CD4-positive, alpha-beta memory T cell (primary cell): ENCODE data around the gene A3GALT2. TPM values are rescaled to one million over a fixed set of nuclear protein-coding genes. Genes with fewer than 3 reads are reported as not detected.

ENCODE experiments used
- CTCF ChIA-PET: fragments of 350-600 bp; sonication (Branson Sonifier 250); formaldehyde crosslinking; loops from one replicate; lab custom pipeline; 2021; ENCODE audit warnings: inconsistent platforms; ENCODE audit not compliant: partially characterized antibody; lab: Charles Lee
- POLR2A ChIA-PET: fragments of 350-600 bp; sonication (Branson Sonifier 250); formaldehyde crosslinking; loops from one replicate; lab custom pipeline; 2021; ENCODE audit not compliant: partially characterized antibody; lab: Charles Lee
- DNase-seq, 5 donors: peaks; one replicate each; pipeline versions ENCODE4 v3.0.0 to v3.0.0-alpha.2; 2020 to 2022; ENCODE audit warnings: mixed read lengths in 1 of 5
- H3K27ac ChIP-seq: one replicate; pipeline ENCODE4 v1.7.0; 2013; ENCODE audit warnings: low read depth, low read length
- H3K27me3 ChIP-seq: 2 replicates; pipeline ENCODE4 v1.7.0; 2013; ENCODE audit warnings: mild to moderate bottlenecking, low read length, moderate library complexity; ENCODE audit not compliant: insufficient read depth
- H3K36me3 ChIP-seq: 2 replicates; pipeline ENCODE4 v1.7.0; 2013; ENCODE audit warnings: mild to moderate bottlenecking, low read length, moderate library complexity; ENCODE audit not compliant: insufficient read depth
- H3K4me1 ChIP-seq: 2 replicates; pipeline ENCODE4 v1.7.0; 2013; ENCODE audit warnings: mild to moderate bottlenecking, low read length, moderate library complexity; ENCODE audit not compliant: insufficient read depth
- H3K4me3 ChIP-seq, 2 donors: one replicate each; pipeline ENCODE4 v1.7.0; 2013; ENCODE audit warnings: low read length in 2 of 2, mild to moderate bottlenecking in 1 of 2
- H3K9me3 ChIP-seq, 2 donors: one replicate each; pipeline ENCODE4 v1.7.0; 2013; ENCODE audit warnings: low read length in 2 of 2, control low read depth in 1 of 2; ENCODE audit not compliant: control insufficient read depth in 1 of 2
- H3K27ac Mint-ChIP-seq, 7 donors: one replicate each; pipeline ENCODE4 v1.8.0; 2020 to 2021; ENCODE audit warnings: mixed read lengths in 7 of 7, mild to moderate bottlenecking in 6 of 7, inconsistent platforms in 3 of 7, moderate library complexity in 3 of 7
- H3K27me3 Mint-ChIP-seq, 2 donors: one replicate each; pipeline ENCODE4 v1.8.0; 2020 to 2021; ENCODE audit warnings: mixed read lengths in 2 of 2
- H3K36me3 Mint-ChIP-seq, 2 donors: one replicate each; pipeline ENCODE4 v1.8.0; 2020 to 2021; ENCODE audit warnings: mixed read lengths in 2 of 2, inconsistent platforms in 1 of 2, mild to moderate bottlenecking in 1 of 2
- H3K4me1 Mint-ChIP-seq, 4 donors: one replicate each; pipeline ENCODE4 v1.8.0; 2020 to 2021; ENCODE audit warnings: mixed read lengths in 4 of 4, mild to moderate bottlenecking in 1 of 4
- H3K4me3 Mint-ChIP-seq, 8 donors: one replicate each; pipeline ENCODE4 v1.8.0; 2020 to 2021; ENCODE audit warnings: mixed read lengths in 8 of 8, mild to moderate bottlenecking in 7 of 8, moderate library complexity in 6 of 8, inconsistent platforms in 3 of 8
- H3K9me3 Mint-ChIP-seq, 8 donors: one replicate each; pipeline ENCODE4 v1.8.0; 2020 to 2021; ENCODE audit warnings: mixed read lengths in 8 of 8, mild to moderate bottlenecking in 5 of 8, inconsistent platforms in 3 of 8, moderate library complexity in 1 of 8
- intact Hi-C: fragments of 100-400 bp; cut with micrococcal nuclease; formaldehyde crosslinking; loops from one replicate; pipeline ENCODE4 v1.15.1; 2023
- polyA plus RNA-seq, 2 donors: library from polyadenylated mRNA; unstranded; fragments of 300-500 nt; fragmentation: Illumina TruSeq; gene quantifications; one replicate each; pipeline ENCODE4 v1.2.3, GENCODE V29; 2021
- total RNA-seq, 2 experiments: library from RNA; stranded (reverse); gene quantifications; one replicate each; pipeline ENCODE4 v1.2.3, GENCODE V29; 2021

A3GALT2 gene
- total and polyA plus RNA-seq, 4 experiments from 2014 or later: not detected

- H3K36me3 ChIP-seq: no peaks in the 10 kb centered on the region
- intact Hi-C loops: loop anchor here (2.0 to 5.0 kb wide), 3 partner anchors 51 to 697 kb away; partner anchors contain the start of genes RBBP4 and ZBTB8OS
- no peak for DNase-seq
- H3K27me3 ChIP-seq: no peaks in the 10 kb centered on the region
- H3K4me3 ChIP-seq: peak overlapping the region in 1 of 2 donors; percentile 66
- H3K4me1 ChIP-seq: peaks cover 47% of the 10 kb centered on the region
- ChIA-PET POLR2A (interaction anchor here (1.2 to 3.1 kb wide), 3 partner anchors 9 to 221 kb away, joined by 3 to 17 read pairs (median 12); partner anchors contain the start of gene TRIM62), CTCF (interaction anchor here (1.2 kb wide), 1 partner anchor 20 kb away, joined by 3 read pairs; no protein-coding TSS in a partner anchor)
- H3K27ac Mint-ChIP-seq: peak overlapping the region in 6 of 7 donors; percentile 77 to 98 (median 86)
- H3K27ac ChIP-seq: no peak overlapping the region
- H3K36me3 Mint-ChIP-seq: peaks cover 4 to 21% of the 10 kb centered on the region in 2 donors
- H3K9me3 ChIP-seq: no peaks in the 10 kb centered on the region
- peak overlapping the region; percentile 81 to 98 (median 95) for H3K4me3 Mint-ChIP-seq
- peaks cover 27 to 67% (median 49%) of the 10 kb centered on the region in 4 donors for H3K4me1 Mint-ChIP-seq
- H3K27me3 Mint-ChIP-seq: no peaks in the 10 kb centered on the region
- H3K9me3 Mint-ChIP-seq: no peaks in the 10 kb centered on the region
Observed at GRCh38 chr1:33348194-33348593, 27.3 kb upstream of the A3GALT2 start.

GRCh38 chr1:33347650-33347992 lies 26.7 kb upstream of the A3GALT2 start:
- Histone ChIP-seq H3K36me3 (no peaks in the 10 kb centered on the region), H3K4me1 (peaks cover 47% of the 10 kb centered on the region), H3K27me3 (no peaks in the 10 kb centered on the region), H3K4me3 (no peak overlapping the region), H3K27ac (no peak overlapping the region), H3K9me3 (no peaks in the 10 kb centered on the region)
- Mint-ChIP-seq H3K4me1 (peaks cover 29 to 70% (median 52%) of the 10 kb centered on the region in 4 donors), H3K9me3 (no peaks in the 10 kb centered on the region), H3K36me3 (peaks cover 4 to 25% of the 10 kb centered on the region in 2 donors), H3K27me3 (no peaks in the 10 kb centered on the region), H3K27ac (peak overlapping the region in 3 of 7 donors; percentile 61 to 77 (median 77)), H3K4me3 (peak overlapping the region; percentile 27 to 95 (median 70))
- intact Hi-C loops: loop anchor here (5.0 kb wide), 2 partner anchors 50 to 220 kb away; no protein-coding TSS in a partner anchor
- POLR2A ChIA-PET: interaction anchor here (1.2 to 3.1 kb wide), 2 partner anchors 8 to 220 kb away, joined by 3 to 17 read pairs; no protein-coding TSS in a partner anchor
- CTCF ChIA-PET: interaction anchor here (1.2 kb wide), 1 partner anchor 21 kb away, joined by 3 read pairs; no protein-coding TSS in a partner anchor
- no peak for DNase-seq

GRCh38 chr1:33346927-33347649 lies 26.2 kb upstream of the A3GALT2 start:
- intact Hi-C loops: loop anchor here (5.0 kb wide), 2 partner anchors 50 to 220 kb away; no protein-coding TSS in a partner anchor
- H3K27me3 Mint-ChIP-seq: no peaks in the 10 kb centered on the region
- no peak overlapping the region for H3K4me3 ChIP-seq
- H3K27ac ChIP-seq: no peak overlapping the region
- POLR2A ChIA-PET: interaction anchor here (1.2 to 3.1 kb wide), 2 partner anchors 7 to 220 kb away, joined by 3 to 17 read pairs; no protein-coding TSS in a partner anchor
- peak overlapping the region; percentile 27 to 95 (median 70) for H3K4me3 Mint-ChIP-seq
- H3K36me3 ChIP-seq: no peaks in the 10 kb centered on the region
- peaks cover 47% of the 10 kb centered on the region for H3K4me1 ChIP-seq
- DNase-seq: no peak
- peak overlapping the region; percentile 9 to 77 (median 61) for H3K27ac Mint-ChIP-seq
- H3K27me3 ChIP-seq: no peaks in the 10 kb centered on the region
- H3K4me1 Mint-ChIP-seq: peaks cover 30 to 75% (median 55%) of the 10 kb centered on the region in 4 donors
- no peaks in the 10 kb centered on the region for H3K9me3 Mint-ChIP-seq
- H3K9me3 ChIP-seq: no peaks in the 10 kb centered on the region
- CTCF ChIA-PET: no interaction called here
- peaks cover 4 to 25% of the 10 kb centered on the region in 2 donors for H3K36me3 Mint-ChIP-seq

GRCh38 chr1:33346533-33346926 lies 25.6 kb upstream of the A3GALT2 start:
- H3K27me3 Mint-ChIP-seq: no peaks in the 10 kb centered on the region
- intact Hi-C loops: loop anchor here (5.0 kb wide), 2 partner anchors 49 to 219 kb away; no protein-coding TSS in a partner anchor
- POLR2A ChIA-PET: no interaction called here
- H3K4me1 ChIP-seq: peaks cover 47% of the 10 kb centered on the region
- no peak overlapping the region for H3K4me3 ChIP-seq
- peak overlapping the region in 5 of 8 donors; percentile 58 to 95 (median 81) for H3K4me3 Mint-ChIP-seq
- no peak for DNase-seq
- peaks cover 31 to 78% (median 55%) of the 10 kb centered on the region in 4 donors for H3K4me1 Mint-ChIP-seq
- no peaks in the 10 kb centered on the region for H3K27me3 ChIP-seq
- H3K9me3 Mint-ChIP-seq: no peaks in the 10 kb centered on the region
- peaks cover 4 to 25% of the 10 kb centered on the region in 2 donors for H3K36me3 Mint-ChIP-seq
- peak overlapping the region in 5 of 7 donors; percentile 40 to 77 (median 59) for H3K27ac Mint-ChIP-seq
- H3K36me3 ChIP-seq: no peaks in the 10 kb centered on the region
- no peaks in the 10 kb centered on the region for H3K9me3 ChIP-seq
- H3K27ac ChIP-seq: no peak overlapping the region
- CTCF ChIA-PET: no interaction called here

GRCh38 chr1:33344896-33345560 lies 24.1 kb upstream of the A3GALT2 start:
- POLR2A ChIA-PET: no interaction called here

GRCh38 chr1:33343539-33343938 lies 22.6 kb upstream of the A3GALT2 start:
- Mint-ChIP-seq H3K27me3 (no peaks in the 10 kb centered on the region), H3K27ac (no peak overlapping the region), H3K9me3 (no peaks in the 10 kb centered on the region), H3K36me3 (peaks cover 4 to 26% of the 10 kb centered on the region in 2 donors), H3K4me3 (no peak overlapping the region), H3K4me1 (peaks cover 31 to 78% (median 61%) of the 10 kb centered on the region in 4 donors)
- Histone ChIP-seq H3K27ac (no peak overlapping the region), H3K4me1 (peaks cover 49% of the 10 kb centered on the region), H3K9me3 (no peaks in the 10 kb centered on the region), H3K36me3 (no peaks in the 10 kb centered on the region), H3K27me3 (no peaks in the 10 kb centered on the region), H3K4me3 (no peak overlapping the region)
- intact Hi-C loops: no loop called here
- POLR2A ChIA-PET: no interaction called here
- CTCF ChIA-PET: interaction anchor here (0.6 to 1.2 kb wide), 2 partner anchors 8 to 48 kb away, joined by 3 to 4 read pairs; no protein-coding TSS in a partner anchor
- no peak for DNase-seq

More at GRCh38 chr1:33344896-33345560, 24.1 kb upstream of the A3GALT2 start:
- H3K9me3 Mint-ChIP-seq: no peaks in the 10 kb centered on the region
- no peaks in the 10 kb centered on the region for H3K36me3 ChIP-seq
- no peak overlapping the region for H3K4me3 Mint-ChIP-seq
- peaks cover 4 to 30% of the 10 kb centered on the region in 2 donors for H3K36me3 Mint-ChIP-seq
- H3K27me3 Mint-ChIP-seq: no peaks in the 10 kb centered on the region
- H3K4me1 ChIP-seq: peaks cover 43% of the 10 kb centered on the region
- CTCF ChIA-PET: interaction anchor here (1.2 kb wide), 1 partner anchor 50 kb away, joined by 4 read pairs; no protein-coding TSS in a partner anchor
- DNase-seq: no peak
- no peak overlapping the region for H3K27ac ChIP-seq
- intact Hi-C loops: loop anchor here (5.0 kb wide), 2 partner anchors 48 to 218 kb away; no protein-coding TSS in a partner anchor
- peaks cover 31 to 76% (median 55%) of the 10 kb centered on the region in 4 donors for H3K4me1 Mint-ChIP-seq
- H3K4me3 ChIP-seq: no peak overlapping the region
- H3K9me3 ChIP-seq: no peaks in the 10 kb centered on the region
- no peak overlapping the region for H3K27ac Mint-ChIP-seq
- no peaks in the 10 kb centered on the region for H3K27me3 ChIP-seq
